GM18873 (cell line): ENCODE data around the gene XPO1.
"Not testable (repeated sequence)": the region's sequence is repeated elsewhere in the genome, so short reads cannot be mapped to it uniquely, and the experiment has no call there.

Experiments used
- ATAC-seq: cut with Tn5 transposase; IDR thresholded peaks from one replicate; pipeline ENCODE4 v1.9.1; 2021; ENCODE audit warnings: mild to moderate bottlenecking, moderate library complexity, moderate number of reproducible peaks; ENCODE audit not compliant: unreplicated experiment, low FRiP score

The XPO1 gene

DNA sequence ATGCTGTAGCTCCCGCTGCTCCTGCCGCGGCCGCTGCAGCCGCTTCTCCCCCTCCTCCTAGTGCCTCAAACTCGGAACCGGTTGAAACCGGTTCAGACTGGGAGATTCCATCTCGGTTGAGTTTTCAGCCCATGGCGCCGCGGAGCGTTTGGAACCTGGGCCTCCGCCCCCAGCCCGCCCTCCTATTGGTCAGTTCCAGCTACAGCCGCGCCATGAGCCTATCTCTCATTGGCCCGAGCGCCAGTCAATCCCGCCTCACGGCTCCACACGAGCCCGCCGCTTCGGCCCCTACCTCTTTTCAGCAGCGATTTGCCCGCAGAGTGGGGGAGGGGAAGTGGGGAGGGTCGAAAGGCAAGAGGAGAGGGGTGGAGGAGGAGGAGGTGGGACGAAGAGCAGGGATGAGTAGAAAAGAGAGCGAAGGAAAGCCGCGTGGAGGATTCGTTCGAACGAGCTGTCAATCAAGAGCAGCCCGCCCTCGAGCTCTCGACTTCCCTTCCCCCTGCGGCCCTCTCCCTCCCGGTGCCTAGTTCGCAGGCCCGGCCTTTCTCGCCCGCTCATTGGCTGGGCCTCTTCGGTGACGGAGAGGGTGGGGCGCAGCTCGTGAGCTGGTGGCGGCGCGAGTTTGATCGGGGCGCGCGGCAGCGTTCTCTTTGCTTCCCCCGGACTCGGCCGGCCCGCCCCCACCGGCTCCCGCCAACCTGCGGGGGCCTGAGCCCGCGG is at the start of gene XPO1:
XPO1 (minus strand) TSS at position 157 of the 720 bp plus-strand sequence. CDS start 4,459 bp downstream, outside the sequence.
- peak; percentile 77 for ATAC-seq

- ATAC-seq, result not testable (repeated sequence)
These were observed 48.8 kb upstream of the XPO1 start for GRCh38 chr2:61586928-61587327.

DNA sequence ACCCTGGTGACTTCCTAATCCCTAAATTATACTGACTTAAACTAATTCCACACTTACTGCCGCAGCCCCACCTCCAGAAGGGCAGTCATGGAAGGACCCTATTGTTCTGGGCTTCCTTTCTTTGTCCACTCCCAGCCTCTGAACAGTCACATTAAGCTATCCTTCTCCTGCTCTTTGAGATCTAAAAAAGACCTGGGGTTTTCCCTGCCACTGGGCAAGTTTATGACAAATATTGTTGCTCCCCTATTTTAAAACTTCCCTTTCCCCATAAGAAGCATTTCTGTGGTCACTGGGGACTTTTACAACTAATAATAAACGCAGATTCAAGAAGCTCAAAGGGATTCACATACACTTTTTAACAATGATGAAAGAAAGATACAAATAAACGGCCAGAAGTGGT is 47.2 kb upstream of the XPO1 start:
- no peak for ATAC-seq

GRCh38 chr2:61584368-61584767 is 46.2 kb upstream of the XPO1 start:
- ATAC-seq, result not testable (repeated sequence)

DNA sequence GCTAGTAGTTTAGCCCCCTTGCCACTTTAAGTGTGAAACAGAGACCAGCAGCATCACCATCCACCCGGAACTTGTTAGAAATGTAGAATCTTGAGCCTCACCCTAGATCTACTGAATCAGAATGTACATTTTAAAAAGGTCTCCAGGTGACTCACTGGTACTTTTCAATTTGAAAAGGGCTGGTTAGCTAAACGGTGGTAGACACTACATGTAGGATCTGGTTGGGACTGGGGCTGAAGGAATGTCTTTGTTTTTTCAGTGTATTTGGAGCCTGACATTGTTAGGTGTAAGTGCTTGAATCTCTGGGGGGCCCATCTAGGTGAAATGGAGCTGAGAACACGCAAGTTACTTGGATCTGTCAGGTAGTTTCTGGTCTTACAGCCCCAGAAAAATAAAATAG is 44.0 kb upstream of the XPO1 start:
- ATAC-seq, result no peak

GRCh38 chr2:61581716-61582115 is 43.6 kb upstream of the XPO1 start:
- no peak for ATAC-seq

GRCh38 chr2:61575447-61575859 is 37.3 kb upstream of the XPO1 start:
- ATAC-seq, result no peak

DNA sequence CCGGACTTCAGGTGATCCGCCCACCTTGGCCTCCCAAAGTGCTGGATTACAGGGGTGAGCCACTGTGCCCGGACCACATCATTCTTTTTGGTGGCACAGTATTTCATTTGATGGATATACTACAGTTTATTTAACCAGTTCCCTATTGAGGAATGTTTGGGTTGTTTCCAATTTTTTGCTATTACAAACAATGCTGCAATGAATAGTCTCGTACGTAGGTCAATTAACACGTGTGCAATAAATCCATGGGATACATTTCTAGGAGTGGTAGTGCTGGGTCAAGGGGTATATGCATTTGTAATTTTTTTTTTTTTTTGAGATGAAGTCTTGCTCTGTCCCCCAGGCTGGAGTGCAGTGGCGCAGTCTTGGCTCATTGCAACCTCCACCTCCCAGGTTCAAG is 28.4 kb upstream of the XPO1 start:
- no peak for ATAC-seq

- no peak for ATAC-seq
These were observed 24.5 kb upstream of the XPO1 start for GRCh38 chr2:61562615-61563014.

GRCh38 chr2:61558160-61558559 is 20.0 kb upstream of the XPO1 start:
- ATAC-seq, result no peak

GRCh38 chr2:61557381-61557780 is 19.2 kb upstream of the XPO1 start:
- ATAC-seq, result no peak

DNA sequence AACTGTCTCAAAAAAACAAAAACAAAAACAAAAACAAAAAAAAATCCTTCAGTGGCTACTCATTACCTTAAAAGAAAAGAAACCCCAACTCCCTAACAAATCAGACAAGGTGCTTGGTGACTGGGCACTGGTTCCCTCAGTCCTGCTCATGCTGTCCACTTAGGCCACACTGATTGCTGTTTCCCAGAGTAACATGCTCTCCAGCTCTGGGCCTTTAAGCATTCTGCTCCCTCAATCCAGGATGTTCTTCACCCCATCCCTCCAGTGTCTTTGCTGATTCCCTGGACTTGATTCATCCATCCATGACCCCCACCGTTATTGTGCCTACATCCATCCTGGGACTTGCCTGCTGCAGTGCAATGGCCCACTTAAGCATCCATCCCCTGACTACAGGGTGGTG is 16.4 kb upstream of the XPO1 start:
- ATAC-seq, result no peak

DNA sequence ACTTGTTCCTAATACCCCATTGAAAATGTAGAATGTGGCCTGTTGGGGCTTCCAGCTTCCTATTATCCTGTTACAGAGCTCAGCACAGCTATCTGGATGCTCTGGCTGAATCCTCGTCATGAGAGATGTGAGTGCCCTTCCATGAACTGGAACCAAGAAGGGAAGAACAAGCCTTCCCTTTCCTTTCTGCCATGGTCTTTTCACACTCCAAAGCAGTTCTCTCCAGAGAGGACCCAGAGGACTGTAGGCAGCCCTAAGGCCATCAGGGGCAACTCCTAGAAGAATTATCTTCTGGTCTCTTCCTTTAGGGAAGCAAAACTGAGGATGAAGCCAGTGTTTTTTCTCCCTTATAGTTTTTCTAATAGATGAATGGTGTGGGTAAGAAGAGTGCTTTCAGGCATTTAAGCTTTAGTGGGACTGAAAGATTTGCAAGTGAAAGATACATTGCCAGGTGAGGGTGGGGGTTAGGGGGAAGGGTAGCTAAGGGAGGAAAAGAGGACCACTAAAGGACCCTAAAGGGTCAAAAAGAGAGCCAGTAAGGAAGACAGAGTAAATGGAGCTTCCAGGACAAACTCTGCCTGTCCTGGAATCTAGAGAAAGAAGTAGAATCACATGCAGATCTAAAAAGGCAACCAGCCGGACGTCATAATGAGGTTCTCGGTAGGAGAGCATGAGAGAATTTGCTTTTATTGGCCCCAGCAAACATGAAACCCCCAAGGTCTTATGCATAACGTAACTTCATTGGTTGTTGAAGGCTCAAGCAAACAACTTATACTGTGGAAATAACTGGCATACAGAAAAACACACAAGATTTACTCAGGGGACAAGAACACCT is 12.4 kb upstream of the XPO1 start:
- no peak for ATAC-seq

- no peak for ATAC-seq
These were observed 11.4 kb upstream of the XPO1 start for GRCh38 chr2:61549546-61549945.

GRCh38 chr2:61543062-61543461 is 4.9 kb upstream of the XPO1 start:
- ATAC-seq, result no peak

DNA sequence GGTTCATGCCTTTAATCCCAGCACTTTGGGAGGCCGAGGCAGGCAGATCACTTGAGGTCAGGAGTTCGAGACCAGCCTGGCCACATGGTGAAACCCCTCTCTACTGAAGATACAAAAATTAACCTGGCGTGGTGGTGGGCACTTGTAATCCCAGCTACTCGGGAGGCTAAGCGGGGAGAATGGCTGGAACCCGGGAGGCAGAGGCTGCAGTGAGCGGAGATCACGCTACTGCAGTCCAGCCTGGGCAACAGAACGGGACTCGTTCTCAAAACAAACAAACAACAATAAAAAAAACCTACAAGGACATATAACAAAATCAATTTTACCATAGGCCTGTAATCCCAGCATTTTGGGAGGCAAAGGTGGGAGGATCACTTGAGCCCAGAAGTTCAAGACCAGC is 2.0 kb upstream of the XPO1 start:
- not testable (repeated sequence) for ATAC-seq

DNA sequence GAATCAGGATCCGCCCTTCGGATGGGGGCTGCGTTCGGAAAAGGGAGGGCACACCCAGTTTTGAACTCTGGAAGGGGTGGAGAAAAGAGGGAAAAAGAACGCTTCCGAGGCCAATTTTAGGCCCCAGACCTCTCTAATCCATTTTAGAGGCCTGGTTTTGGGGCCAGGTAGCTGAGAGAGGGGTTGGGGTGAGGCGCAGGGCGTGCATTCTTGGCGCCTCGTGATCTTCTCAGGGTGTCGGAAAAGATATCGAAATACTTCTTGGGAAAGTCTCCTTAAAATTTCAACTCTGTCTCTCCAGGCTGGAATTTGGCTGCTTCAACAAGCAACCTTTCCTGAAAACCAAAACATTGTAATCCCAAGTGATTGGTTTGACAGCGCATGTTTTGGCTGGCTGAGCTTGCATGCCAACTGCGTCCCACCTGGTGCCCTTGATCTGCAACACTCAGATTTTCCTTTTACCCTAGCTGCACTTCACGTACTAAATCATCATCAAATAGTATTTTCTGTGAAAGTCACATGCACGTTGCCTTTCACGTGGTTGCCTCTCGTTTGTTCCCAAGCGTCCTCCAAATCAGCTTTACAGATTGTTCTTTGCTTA is 864 bp upstream of the XPO1 start:
- ATAC-seq, result no peak

DNA sequence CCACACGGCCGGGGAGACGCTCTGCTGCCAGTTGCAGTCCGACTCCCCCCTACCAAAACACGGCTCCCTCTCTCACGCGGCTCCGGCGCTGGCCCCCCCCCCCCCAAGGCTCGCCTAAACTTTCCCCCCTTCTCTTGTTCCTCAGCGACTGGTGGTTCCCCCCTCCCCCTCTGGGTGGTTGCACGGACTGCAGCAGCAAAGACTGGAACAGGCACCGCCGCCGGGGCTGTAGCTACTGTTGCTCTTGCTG is 281 bp downstream of the XPO1 start:
- ATAC-seq, result no peak

DNA sequence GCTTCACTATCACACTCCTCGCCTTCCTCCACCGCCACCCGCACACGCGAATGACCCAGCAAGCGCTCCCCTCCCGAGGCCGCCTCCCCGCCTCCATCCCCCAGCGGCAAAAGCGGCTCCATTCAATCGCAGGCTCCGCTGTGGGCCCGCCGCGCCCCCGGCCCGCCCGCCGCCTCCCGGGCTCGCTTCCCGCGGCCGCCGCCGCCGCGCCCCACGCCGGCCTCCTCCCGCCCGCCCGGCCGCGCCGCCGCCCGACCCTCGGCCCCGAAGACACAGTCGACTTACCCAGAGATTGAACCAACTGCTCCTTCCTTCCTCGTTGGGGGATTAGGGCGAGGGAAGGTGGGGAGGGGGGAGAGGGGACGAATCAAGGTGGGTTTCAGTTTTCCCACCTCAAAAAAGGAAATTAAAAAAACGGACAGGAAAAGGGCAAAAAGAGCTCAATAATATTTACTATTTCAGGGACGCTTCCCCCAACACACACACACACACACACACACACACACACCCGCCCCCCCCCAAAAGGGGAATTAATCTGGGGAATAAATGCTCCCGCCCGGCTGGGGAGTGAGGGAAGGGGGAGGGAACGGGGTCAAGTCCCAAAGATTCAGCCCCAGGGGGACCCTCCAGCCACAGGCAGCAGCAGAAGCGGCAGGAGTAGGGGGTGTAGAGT is 743 bp downstream of the XPO1 start:
- no peak for ATAC-seq

DNA sequence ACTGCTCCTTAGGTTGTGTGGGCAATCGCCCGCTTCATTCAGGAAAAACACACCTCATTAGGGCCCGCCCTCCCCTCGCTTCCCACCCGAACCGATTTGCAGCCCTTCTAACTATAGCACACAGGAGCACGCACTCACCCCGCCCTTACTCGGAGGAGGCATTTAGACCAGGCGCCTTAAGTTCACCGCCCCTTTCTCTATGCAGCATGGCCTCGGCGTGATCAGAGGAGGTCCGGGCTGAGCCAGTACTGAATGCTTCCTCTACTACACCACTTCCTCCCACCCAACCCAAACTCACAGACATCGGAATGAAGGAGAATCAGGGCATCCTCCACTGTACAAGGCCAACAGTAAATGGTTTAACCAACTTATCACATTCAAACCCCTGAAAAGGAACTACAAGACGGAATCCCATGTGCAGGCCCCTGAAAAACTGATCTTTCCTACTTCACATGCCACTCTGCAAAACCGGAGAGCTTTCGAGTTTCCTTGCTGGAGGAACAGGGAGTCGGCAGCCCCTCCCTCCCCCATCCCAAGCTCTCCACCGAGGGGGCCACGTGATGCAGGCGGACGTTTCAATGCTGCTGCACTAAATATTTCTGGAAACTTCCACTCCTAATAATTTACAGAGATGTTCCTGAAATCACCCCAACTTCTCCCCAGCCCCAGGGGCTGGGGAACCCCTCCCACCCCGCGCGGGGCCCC is 1.4 kb downstream of the XPO1 start:
- ATAC-seq, result peak; percentile 47

DNA sequence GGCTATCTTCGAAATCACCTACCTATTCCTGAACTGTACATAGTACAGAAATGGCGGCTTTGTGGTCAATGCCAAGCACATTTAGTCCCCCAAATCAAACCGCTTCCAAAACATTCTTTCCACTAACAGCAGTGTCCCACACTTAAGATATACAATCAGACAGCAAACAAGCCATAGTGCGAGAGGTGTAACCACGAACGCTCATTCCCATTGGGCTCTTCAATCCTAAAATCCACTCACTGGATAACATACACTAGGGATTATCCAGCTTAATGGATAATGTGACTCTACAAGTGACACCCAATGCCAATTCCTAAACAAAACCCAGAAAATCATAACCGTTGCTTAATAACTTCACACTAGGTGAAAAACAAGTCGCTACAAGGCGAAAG is 2.0 kb downstream of the XPO1 start:
- ATAC-seq, result no peak
